Colon (tissue), 2 donors: ENCODE data around the gene TMEM79.
"Not testable (repeated sequence)": the region's sequence is repeated elsewhere in the genome, so short reads cannot be mapped to it uniquely, and the experiment has no call there.

Source experiments
- FAIRE-seq: peaks from 2 replicates; lab custom pipeline; 2012; peaks lifted over from hg19 to GRCh38; lab: Jason Lieb, UNC
- donor health status: control.
- donor health status: control.

The TMEM79 gene

DNA sequence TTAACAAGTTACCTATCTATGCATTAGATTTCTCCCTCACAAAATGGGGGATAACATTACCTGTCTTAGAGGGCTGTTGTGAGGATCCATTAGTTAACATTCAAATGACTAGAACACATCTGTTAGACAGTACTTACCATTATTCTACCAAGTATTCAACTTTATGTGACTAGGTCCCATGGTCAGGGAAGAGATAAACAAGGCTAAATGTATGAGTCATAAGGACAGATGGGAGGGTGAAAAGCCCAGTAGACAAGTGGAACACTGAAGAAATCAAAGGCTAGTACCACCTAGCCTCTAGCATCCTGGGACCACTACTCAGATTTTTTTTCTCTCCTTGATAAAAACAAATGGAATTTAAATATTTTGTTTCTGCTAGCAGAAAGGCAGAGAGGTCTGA lies 24.0 kb downstream of the TMEM79 start:
- FAIRE-seq = no peak

DNA sequence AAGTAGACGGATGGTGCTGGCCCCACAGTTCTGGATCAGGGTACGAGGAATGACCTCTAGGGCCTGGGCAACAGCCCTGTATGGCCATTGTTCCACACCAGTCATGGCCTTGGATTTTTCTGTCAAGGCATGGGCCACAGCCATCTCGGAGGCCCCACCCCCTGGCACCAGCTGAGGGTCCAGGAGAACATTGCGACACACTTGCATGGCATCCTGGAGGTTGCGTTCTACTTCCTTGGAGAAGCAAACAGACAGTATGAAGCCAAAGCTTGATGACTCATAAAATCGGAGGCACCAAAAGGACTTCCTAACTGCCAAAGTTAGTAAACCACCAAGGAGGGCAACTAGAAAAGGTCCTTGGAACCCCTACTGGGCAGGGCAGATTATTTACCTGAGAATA lies 26.8 kb downstream of the TMEM79 start:
- no peak for FAIRE-seq

DNA sequence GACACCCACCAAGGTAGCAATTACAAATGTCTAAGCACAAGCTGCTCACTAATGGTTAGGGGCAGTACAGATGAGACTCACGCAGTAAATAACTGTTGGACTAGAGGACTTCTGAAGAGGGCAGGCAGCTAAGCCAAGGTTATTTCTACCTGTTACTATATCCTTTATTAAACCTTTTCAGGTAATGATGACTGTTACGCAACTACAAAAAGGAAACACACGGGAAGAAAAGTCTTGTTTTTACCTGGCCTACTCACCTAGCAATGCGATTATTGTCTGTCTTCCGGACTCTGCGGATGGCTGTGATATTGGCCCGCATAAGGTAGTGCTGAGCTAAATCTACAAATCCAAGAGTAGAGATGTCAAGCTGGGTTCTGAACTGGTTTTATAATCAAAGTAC lies 32.8 kb downstream of the TMEM79 start:
- FAIRE-seq = no peak

DNA sequence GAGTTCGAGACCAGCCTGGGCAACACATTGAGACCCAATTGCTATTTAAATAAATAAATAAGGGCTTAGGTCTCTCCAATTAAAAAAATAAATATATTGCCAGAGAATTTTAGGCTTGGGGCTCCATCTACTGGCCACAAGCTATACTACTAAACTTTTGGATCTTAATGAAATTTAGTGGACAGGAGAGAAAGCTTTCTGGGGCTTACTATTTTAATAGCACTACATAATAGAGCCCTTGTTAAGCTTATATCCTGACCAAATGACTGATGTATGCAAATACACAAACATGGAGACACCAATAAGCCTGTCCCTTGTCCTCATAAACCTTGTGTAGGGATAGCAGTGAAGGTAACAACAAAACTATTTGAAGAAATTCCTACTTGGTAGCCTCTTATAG lies 35.5 kb downstream of the TMEM79 start:
- FAIRE-seq = no peak

DNA sequence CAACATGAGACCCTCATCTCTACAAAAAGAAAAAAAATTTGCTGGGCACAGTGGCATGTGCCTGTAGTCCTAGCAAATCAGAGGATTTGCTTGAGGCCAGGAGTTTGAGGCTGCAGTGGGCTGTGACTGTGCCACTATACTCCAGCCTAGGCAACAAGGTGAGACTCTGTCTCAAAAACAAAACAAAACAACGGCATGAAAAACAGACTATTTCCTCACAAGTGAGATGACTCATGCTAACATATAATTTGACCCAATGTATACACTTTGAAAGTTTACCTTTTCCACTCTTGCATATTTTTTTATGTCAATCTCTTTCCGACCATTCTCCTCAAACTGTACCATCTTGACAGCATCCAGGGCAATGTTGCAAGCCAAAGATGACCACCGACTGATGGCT lies 36.4 kb downstream of the TMEM79 start:
- FAIRE-seq = no peak

DNA sequence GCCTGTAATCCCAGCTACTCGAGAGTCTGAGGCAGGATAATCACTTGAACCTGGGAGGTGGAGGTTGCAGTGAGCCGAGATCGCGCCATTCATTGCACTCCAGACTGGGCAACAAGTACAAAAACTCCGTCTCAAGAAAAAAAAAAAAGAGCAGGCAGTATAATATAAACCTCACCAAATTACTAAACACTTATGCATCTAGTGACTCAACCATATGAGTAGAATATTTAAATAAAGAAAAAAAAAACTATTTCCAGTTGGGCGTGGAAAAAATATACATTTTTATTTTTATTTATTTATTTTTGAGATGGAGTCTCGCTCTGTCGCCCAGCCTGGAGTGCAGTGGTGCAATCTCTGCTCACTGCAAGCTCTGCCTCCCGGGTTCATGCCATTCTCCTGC lies 39.1 kb downstream of the TMEM79 start:
- not testable (repeated sequence) for FAIRE-seq

DNA sequence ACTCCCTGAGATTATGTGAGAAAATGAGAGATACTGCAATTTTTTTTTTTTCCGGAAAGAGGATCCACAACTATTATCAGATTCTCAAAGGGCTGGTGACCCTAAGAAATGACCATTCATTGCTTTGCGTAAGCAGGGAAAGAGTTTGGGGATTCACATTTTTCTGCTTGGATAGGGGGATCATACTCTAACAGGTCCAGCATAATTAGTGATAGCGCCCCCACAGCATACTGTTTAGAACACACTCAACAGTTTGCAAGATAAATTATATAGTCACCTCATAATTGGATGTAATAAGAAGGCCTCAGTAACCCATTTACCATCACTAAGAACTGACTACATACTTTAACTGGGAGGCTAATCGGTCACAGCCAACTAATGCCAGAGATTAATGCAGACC lies 52.1 kb downstream of the TMEM79 start:
- no peak for FAIRE-seq

DNA sequence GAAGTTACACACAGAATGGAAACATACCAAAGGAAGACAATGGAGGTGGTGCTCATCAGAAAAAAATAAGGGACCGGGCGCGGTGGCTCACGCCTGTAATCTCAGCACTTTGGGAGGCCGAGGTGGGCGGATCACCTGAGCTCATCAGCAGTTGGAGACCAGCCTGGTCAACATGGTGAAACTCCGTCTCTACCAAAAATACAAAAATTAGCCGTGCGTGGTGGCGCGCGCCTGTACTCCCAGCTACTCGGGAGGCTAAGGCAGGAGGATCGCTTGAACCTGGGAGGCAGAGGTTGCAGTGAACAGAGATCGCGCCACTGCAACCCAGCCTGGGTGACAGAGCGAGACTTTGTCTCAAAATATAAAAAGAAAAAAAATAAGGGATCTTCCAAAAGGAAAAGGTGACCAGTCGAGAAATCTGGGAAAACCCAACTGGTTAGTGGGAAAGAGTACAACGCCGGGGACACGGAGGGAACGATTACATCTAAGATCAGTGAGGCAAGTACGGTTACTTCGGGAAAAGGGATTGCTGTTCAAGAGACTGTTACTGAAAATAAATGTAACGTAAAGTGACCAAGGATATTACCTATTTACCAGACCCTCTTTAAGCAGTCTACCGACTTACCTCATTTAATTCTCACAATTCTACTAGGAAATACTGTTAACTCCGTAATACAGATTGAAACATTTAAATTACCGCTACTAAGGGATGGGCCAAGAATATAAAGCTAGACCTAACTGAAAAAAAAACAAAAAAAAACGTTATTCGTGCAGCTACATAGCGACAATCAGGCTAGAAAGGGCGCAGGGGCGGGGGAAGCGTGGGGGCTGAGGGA lies 53.1 kb downstream of the TMEM79 start:
- no peak for FAIRE-seq

DNA sequence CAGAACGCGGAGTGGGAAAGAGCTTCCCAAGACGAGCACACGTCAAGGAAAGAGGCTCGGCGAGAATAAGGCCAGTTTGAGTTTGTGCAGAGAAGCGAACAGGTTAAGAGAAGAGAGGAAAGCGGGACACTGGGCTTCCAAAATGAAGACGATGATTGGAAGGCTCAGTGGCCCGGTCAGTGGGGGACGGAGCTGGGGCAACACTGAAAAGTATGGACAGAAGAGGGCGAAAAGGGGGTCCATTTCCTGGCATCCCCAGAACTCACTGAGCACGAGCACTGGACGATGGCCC lies 53.7 kb downstream of the TMEM79 start:
- no peak for FAIRE-seq

DNA sequence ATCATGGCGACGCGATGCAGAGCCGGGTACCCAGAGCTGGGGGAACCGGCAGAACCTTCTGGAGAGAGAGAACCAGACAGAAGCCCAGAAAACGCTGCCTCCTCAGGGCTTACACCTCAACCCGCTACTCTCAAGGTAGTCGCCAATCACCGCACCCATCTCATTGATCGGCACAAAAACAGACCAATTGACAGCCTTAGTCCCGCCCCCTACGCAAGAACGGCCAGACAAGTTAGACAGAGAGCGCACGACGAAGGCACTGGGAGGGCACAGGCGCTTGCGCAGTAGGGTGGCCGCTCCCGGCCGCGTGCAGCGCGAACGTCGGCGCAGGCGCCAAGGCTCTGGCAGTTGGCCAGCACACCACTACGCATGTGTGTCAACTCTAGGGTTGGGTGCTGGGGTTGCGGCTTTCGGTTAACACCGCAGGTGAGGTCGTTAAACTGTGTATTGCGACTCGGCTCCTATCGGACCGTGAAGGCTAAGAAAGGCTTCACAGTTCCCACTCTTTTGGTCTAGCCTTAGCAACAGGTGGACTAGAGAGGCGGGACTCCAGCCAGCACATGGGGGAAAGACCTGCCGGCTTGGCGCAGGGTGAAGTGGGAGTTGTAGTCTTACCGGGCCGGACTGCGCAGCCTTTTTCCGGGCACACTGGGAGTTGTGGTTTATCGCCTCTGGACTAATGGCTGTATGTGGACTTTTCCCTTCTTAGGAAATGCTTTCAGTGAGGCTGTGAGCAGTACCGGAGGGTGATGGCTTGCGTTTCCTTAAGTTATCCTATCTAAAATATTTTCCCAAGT lies 54.3 kb downstream of the TMEM79 start, which contains the start of the genes CCT3 and TSACC:
TSS of gene CCT3 (minus strand) at position 113 of the 797 bp plus-strand sequence. CDS start at position 5, 108 bp downstream.
TSS of gene TSACC (plus strand) at position 347 of the 797 bp plus-strand sequence. CDS start 1,232 bp downstream, outside the sequence.
- FAIRE-seq = no peak
